Measurements from ENCODE around the gene NDST1. TPM values are rescaled to one million over a fixed set of nuclear protein-coding genes. Genes with fewer than 3 reads are reported as not detected.

The NDST1 gene
- total RNA-seq, 4 donors from 2014 or later, result 58.3 to 146 (median 72.1) TPM

- H3K4me3 ChIP-seq, result no peak overlapping the region
- no peaks in the 10 kb centered on the region for H3K27me3 ChIP-seq
- no peaks in the 10 kb centered on the region for H3K4me1 ChIP-seq
- no peaks in the 10 kb centered on the region for H3K36me3 ChIP-seq
- TF ChIP-seq POLR2AphosphoS5 (IDR thresholded peaks at IDR 0.05) (no peak), CTCF (IDR thresholded peaks at IDR 0.05) (no peak), EP300 (IDR thresholded peaks at IDR 0.05) (no peak), POLR2A (IDR thresholded peaks at IDR 0.05) (no peak)
- H3K27ac ChIP-seq, result no peak overlapping the region
- no peaks in the 10 kb centered on the region for H3K9me3 ChIP-seq
- no peak for ATAC-seq
- 100% methylated on average over 1 of the region's 7 CpGs; no CpG with 5 or more reads in 1 of the 2 donors for WGBS, 2 donors (ENCODE audit: low coverage in 1 of 2)
Observed at GRCh38 chr5:150576449-150576949, 68.6 kb downstream of the NDST1 start.

DNA sequence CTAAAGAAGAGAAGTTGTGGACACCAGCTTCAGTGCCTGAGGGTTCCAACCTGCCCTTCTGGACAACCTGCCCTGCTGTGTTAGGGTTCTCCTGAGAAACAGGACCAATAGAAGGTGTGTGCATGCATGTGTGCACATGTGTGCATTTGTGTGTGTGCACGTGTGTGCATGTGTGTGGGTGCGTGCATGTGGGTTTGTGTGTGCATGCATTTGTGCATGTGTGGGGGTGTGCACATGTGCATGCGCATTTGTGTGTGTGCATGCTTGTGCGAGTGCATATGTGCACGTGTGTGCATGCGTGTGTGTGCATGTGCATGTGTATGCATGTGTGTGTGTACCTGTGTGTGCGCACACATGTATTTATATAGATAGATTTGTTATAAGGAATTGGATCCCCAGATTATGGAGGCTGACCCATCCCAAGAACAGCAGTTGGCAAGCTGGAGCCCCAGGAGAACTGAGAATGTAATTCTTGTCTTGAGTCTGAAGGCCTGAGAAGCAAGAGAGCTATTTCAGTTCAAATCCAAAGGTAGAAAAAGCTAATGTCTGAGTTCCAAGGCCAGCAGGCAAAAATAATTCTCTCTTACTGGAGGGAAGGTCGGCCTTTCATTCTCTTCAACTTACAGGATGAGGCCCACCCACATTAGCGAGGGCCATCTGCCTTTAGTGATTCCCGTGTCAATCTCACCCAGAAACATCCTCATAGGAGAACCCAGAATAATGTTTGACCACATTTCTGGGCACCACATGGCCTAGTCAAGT, 69.6 kb downstream of the NDST1 start:
- TF ChIP-seq POLR2AphosphoS5 (IDR thresholded peaks at IDR 0.05) (no peak), EP300 (IDR thresholded peaks at IDR 0.05) (no peak), CTCF (IDR thresholded peaks at IDR 0.05) (no peak), POLR2A (IDR thresholded peaks at IDR 0.05) (no peak)
- no peaks in the 10 kb centered on the region for H3K27me3 ChIP-seq
- H3K27ac ChIP-seq, result no peak overlapping the region
- no peaks in the 10 kb centered on the region for H3K36me3 ChIP-seq
- no peak overlapping the region for H3K4me3 ChIP-seq
- ATAC-seq, result no peak
- no peaks in the 10 kb centered on the region for H3K9me3 ChIP-seq
- 89 to 90% methylated on average over 5 to 8 of the region's 10 CpGs for WGBS, 2 donors (ENCODE audit: low coverage in 1 of 2)
- H3K4me1 ChIP-seq, result peaks cover 0 to 9% (median 4%) of the 10 kb centered on the region in 3 donors

DNA sequence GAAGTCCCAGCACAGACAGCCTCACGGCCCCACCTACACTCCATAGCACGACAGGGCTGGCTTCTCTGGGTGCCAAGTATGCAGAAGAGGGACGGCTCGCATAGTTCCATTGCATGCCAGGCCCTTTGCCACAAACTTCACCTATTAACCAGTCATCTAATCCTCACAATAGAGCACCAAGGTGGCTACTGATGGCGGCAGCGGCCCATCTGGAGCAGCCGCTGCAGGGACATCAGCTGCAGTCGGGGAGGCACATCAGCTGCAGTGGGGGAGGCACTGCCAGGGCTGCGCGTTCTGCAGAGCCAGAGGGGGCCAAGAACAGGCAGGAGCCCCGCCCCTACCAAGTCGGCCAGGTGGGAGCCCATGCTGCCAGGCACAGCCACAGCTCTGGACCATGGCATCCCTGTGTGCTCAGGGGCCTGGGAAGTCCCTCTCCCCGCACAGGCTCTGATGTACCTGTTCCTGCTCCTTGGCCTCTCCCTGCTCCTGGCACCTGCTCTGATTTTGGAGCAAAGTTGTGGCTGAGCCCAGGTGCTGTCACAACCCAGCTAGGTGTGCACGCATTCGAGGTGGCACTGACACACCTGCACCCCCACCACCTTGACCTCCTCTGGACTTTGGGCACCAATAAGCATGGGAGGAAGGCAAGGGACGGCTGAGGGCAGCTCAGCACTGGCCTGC, 71.0 kb downstream of the NDST1 start:
- H3K36me3 ChIP-seq, result no peaks in the 10 kb centered on the region
- no peak overlapping the region for H3K27ac ChIP-seq
- no peaks in the 10 kb centered on the region for H3K9me3 ChIP-seq
- no peaks in the 10 kb centered on the region for H3K27me3 ChIP-seq
- no peak overlapping the region for H3K4me3 ChIP-seq
- ATAC-seq, result no peak
- 49% methylated on average over 3 of the region's 16 CpGs; no CpG with 5 or more reads in 1 of the 2 donors for WGBS, 2 donors (ENCODE audit: low coverage in 1 of 2)
- TF ChIP-seq CTCF (IDR thresholded peaks at IDR 0.05), result no peak
- no peak for TF ChIP-seq POLR2AphosphoS5 (IDR thresholded peaks at IDR 0.05)
- no peak for TF ChIP-seq POLR2A (IDR thresholded peaks at IDR 0.05)
- TF ChIP-seq EP300 (IDR thresholded peaks at IDR 0.05), result no peak
- peaks cover 0 to 11% (median 4%) of the 10 kb centered on the region in 3 donors for H3K4me1 ChIP-seq

DNA sequence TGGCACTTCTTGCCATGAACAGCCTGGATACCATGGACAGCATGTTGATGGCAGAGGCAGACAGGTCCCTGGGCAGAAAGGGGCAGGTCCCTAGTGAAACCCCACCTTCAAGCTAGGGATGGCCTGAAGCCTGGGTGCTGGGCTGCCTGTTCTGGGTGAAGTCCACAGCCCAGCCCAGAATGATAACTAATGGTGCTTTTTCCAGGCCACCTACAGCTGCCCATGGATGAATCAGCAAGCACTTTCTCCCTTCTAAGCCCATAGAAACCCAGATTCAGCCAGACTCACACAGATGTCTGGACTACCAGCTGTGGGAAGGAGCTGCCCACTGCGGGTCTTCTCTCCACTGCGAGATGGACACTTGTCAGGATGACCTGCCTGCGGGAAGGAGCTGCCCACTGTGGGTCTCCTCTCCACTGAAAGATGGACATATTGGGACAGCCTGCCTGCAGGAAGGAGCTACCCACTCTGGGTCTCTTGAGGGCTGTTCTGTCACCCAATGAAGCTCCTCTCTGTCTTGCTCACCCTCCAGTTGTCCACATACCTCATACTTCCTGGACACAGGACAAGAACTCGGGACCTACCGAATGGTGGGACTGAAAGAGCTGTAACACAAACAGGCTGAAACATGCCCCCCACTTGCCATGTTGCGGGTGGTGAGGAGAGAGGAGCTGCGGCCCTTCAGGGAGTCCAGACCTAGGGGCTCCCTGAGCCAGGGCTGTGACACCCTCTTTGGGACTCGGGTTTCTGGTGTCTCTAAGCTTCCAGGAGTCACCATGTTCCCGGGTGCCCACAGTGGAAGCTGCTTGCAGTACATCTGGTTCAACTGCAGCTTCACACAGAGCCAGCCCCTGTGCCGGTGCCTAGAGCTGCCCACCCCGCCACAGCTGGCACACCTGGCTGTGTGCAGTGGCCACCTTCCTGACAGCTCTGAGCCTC, 71.8 kb downstream of the NDST1 start:
- WGBS, 2 donors (ENCODE audit: low coverage in 1 of 2), result 82 to 100% methylated on average over 3 of the region's 11 CpGs
- Histone ChIP-seq H3K4me3 (no peak overlapping the region), H3K36me3 (no peaks in the 10 kb centered on the region), H3K4me1 (peaks cover 0 to 11% (median 4%) of the 10 kb centered on the region in 3 donors), H3K27ac (no peak overlapping the region), H3K9me3 (no peaks in the 10 kb centered on the region), H3K27me3 (no peaks in the 10 kb centered on the region)
- TF ChIP-seq POLR2AphosphoS5 (IDR thresholded peaks at IDR 0.05) (no peak), POLR2A (IDR thresholded peaks at IDR 0.05) (no peak)
- ATAC-seq, result no peak

DNA sequence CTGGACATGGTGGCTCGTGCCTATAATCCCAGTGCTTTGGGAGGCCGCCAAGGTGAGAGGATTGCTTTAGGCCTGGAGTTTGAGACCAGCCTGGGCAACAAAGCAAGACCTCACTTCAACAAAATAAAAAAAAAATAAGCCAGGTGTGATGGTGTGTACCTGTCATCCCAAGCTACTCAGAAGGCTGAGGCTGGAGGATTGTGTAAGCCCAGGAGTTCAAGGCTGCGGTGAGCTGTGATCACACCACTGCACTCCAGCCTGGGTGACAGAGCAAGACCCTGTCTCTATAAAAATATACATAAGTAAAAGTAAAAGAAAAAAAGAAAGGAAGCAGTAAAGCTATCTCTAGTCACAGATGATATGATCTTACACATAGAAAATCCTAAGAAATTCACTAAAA, 73.0 kb downstream of the NDST1 start:
- Histone ChIP-seq H3K4me1 (peaks cover 0 to 11% (median 4%) of the 10 kb centered on the region in 3 donors), H3K9me3 (no peaks in the 10 kb centered on the region), H3K4me3 (no peak overlapping the region), H3K36me3 (no peaks in the 10 kb centered on the region), H3K27me3 (no peaks in the 10 kb centered on the region), H3K27ac (no peak overlapping the region)
- no peak for TF ChIP-seq EP300 (IDR thresholded peaks at IDR 0.05)
- TF ChIP-seq CTCF (IDR thresholded peaks at IDR 0.05), result no peak
- TF ChIP-seq POLR2A (IDR thresholded peaks at IDR 0.05), result no peak
- no peak for TF ChIP-seq POLR2AphosphoS5 (IDR thresholded peaks at IDR 0.05)
- no peak for ATAC-seq
- 80 to 83% methylated on average over 3 of the region's 3 CpGs for WGBS, 2 donors (ENCODE audit: low coverage in 1 of 2)
